ENCODE data around the gene PLCZ1.
"Not testable (repeated sequence)": the region's sequence is repeated elsewhere in the genome, so short reads cannot be mapped to it uniquely, and the experiment has no call there.

The PLCZ1 gene

GRCh38 chr12:18737819-18738218 lies at the start of gene PLCZ1, which contains the start of gene CAPZA3:
Gene PLCZ1, minus strand, starts transcription at chr12:18738012. Its CDS starts 641 bp downstream, at chr12:18737371.
Gene CAPZA3, plus strand, starts transcription at chr12:18738119. Its CDS starts 150 bp downstream, at chr12:18738269.
- no peak for DNase-seq (ENCODE audit: low read depth in 1 of 2, low spot score in 1 of 2)

GRCh38 chr12:18785465-18785864 lies 47.7 kb upstream of the PLCZ1 start:
- not testable (repeated sequence) for DNase-seq (ENCODE audit: low read depth in 1 of 2, low spot score in 1 of 2)

GRCh38 chr12:18782827-18783226 lies 45.0 kb upstream of the PLCZ1 start:
- DNase-seq (ENCODE audit: low read depth in 1 of 2, low spot score in 1 of 2) = no peak

- DNase-seq (ENCODE audit: low read depth in 1 of 2, low spot score in 1 of 2) = not testable (repeated sequence)
These were observed 28.7 kb upstream of the PLCZ1 start for GRCh38 chr12:18766479-18766878.

GRCh38 chr12:18755341-18755740 lies 17.5 kb upstream of the PLCZ1 start:
- no peak for DNase-seq (ENCODE audit: low read depth in 1 of 2, low spot score in 1 of 2)

- no peak for DNase-seq (ENCODE audit: low read depth in 1 of 2, low spot score in 1 of 2)
These were observed 16.4 kb upstream of the PLCZ1 start for GRCh38 chr12:18754124-18754707.

GRCh38 chr12:18753481-18754123 lies 15.8 kb upstream of the PLCZ1 start:
- no peak for DNase-seq (ENCODE audit: low read depth in 1 of 2, low spot score in 1 of 2)

GRCh38 chr12:18752947-18753346 lies 15.1 kb upstream of the PLCZ1 start:
- no peak for DNase-seq (ENCODE audit: low read depth in 1 of 2, low spot score in 1 of 2)

GRCh38 chr12:18752280-18752920 lies 14.6 kb upstream of the PLCZ1 start:
- no peak for DNase-seq (ENCODE audit: low read depth in 1 of 2, low spot score in 1 of 2)

- DNase-seq (ENCODE audit: low read depth in 1 of 2, low spot score in 1 of 2) = no peak
These were observed 14.1 kb upstream of the PLCZ1 start for GRCh38 chr12:18751866-18752265.

- no peak for DNase-seq (ENCODE audit: low read depth in 1 of 2, low spot score in 1 of 2)
These were observed 12.3 kb upstream of the PLCZ1 start for GRCh38 chr12:18750085-18750484.

- DNase-seq (ENCODE audit: low read depth in 1 of 2, low spot score in 1 of 2) = no peak
These were observed 11.7 kb upstream of the PLCZ1 start for GRCh38 chr12:18749386-18749957.

- DNase-seq (ENCODE audit: low read depth in 1 of 2, low spot score in 1 of 2) = no peak
These were observed 10.1 kb upstream of the PLCZ1 start for GRCh38 chr12:18747895-18748294.

- DNase-seq (ENCODE audit: low read depth in 1 of 2, low spot score in 1 of 2) = no peak
These were observed 6.7 kb downstream of the PLCZ1 start for GRCh38 chr12:18731156-18731555.

GRCh38 chr12:18723752-18724151 lies 14.1 kb downstream of the PLCZ1 start:
- no peak for DNase-seq (ENCODE audit: low read depth in 1 of 2, low spot score in 1 of 2)

GRCh38 chr12:18721452-18721851 lies 16.4 kb downstream of the PLCZ1 start:
- DNase-seq (ENCODE audit: low read depth in 1 of 2, low spot score in 1 of 2) = no peak

- DNase-seq (ENCODE audit: low read depth in 1 of 2, low spot score in 1 of 2) = no peak
These were observed 17.1 kb downstream of the PLCZ1 start for GRCh38 chr12:18720690-18721089.

- no peak for DNase-seq (ENCODE audit: low read depth in 1 of 2, low spot score in 1 of 2)
These were observed 17.8 kb downstream of the PLCZ1 start for GRCh38 chr12:18719922-18720510.

- no peak for DNase-seq (ENCODE audit: low read depth in 1 of 2, low spot score in 1 of 2)
These were observed 19.4 kb downstream of the PLCZ1 start for GRCh38 chr12:18718462-18718861.

GRCh38 chr12:18716236-18716635 lies 21.6 kb downstream of the PLCZ1 start:
- DNase-seq (ENCODE audit: low read depth in 1 of 2, low spot score in 1 of 2) = no peak

- DNase-seq (ENCODE audit: low read depth in 1 of 2, low spot score in 1 of 2) = no peak
These were observed 31.0 kb downstream of the PLCZ1 start for GRCh38 chr12:18706798-18707197.

GRCh38 chr12:18703911-18704310 lies 33.9 kb downstream of the PLCZ1 start:
- DNase-seq (ENCODE audit: low read depth in 1 of 2, low spot score in 1 of 2) = no peak

Measured in activated T-helper 1 cell treated with anti-CD3 and anti-CD28 coated beads, Interleukin-2, amount 50 U/mL, for 16 hours (primary cell).